ENCODE results near the gene HPSE2.

DNA sequence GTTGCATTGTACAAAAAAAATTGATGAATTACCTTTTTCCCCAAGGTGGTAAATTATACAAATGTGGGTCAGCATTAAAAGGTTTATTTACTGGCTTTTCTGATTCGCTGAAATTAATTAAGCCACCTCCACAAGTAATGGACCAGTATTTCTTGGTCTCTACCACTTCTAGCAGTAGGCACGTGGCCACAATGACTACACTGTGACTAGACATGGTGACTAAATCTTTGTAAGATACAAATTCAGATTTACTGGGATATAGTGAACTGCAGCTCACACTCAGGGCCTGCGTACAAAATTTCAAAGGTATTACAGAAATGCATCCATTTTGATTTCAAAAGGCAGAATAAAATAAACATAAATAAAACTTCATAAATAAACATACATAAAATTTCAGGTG is 10.9 kb downstream of the HPSE2 start:
- TF ChIP-seq POLR2AphosphoS5 (IDR thresholded peaks at IDR 0.05; ENCODE audit: low read depth, low read length): no peak
- TF ChIP-seq REST (IDR thresholded peaks at IDR 0.05; ENCODE audit: insufficient read depth in 1 of 2, low read depth in 2 of 2, low read length in 2 of 2): no peak
- TF ChIP-seq TAF1 (IDR thresholded peaks at IDR 0.05; ENCODE audit: borderline replicate concordance, insufficient read depth, low read length): no peak
- no peak for TF ChIP-seq SIN3A (IDR thresholded peaks at IDR 0.05; ENCODE audit: borderline replicate concordance, insufficient read depth, low read length)

Data from PFSK-1 (cell line).